GM18868 (cell line): ENCODE data around the gene TBC1D20.
"Not testable (repeated sequence)": the region's sequence is repeated elsewhere in the genome, so short reads cannot be mapped to it uniquely, and the experiment has no call there.

Source experiments
- ATAC-seq: cut with Tn5 transposase; IDR thresholded peaks from one replicate; pipeline ENCODE4 v1.9.1; 2021; ENCODE audit warnings: mild to moderate bottlenecking, moderate library complexity; ENCODE audit not compliant: unreplicated experiment

TBC1D20 gene, protein sequence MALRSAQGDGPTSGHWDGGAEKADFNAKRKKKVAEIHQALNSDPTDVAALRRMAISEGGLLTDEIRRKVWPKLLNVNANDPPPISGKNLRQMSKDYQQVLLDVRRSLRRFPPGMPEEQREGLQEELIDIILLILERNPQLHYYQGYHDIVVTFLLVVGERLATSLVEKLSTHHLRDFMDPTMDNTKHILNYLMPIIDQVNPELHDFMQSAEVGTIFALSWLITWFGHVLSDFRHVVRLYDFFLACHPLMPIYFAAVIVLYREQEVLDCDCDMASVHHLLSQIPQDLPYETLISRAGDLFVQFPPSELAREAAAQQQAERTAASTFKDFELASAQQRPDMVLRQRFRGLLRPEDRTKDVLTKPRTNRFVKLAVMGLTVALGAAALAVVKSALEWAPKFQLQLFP

DNA sequence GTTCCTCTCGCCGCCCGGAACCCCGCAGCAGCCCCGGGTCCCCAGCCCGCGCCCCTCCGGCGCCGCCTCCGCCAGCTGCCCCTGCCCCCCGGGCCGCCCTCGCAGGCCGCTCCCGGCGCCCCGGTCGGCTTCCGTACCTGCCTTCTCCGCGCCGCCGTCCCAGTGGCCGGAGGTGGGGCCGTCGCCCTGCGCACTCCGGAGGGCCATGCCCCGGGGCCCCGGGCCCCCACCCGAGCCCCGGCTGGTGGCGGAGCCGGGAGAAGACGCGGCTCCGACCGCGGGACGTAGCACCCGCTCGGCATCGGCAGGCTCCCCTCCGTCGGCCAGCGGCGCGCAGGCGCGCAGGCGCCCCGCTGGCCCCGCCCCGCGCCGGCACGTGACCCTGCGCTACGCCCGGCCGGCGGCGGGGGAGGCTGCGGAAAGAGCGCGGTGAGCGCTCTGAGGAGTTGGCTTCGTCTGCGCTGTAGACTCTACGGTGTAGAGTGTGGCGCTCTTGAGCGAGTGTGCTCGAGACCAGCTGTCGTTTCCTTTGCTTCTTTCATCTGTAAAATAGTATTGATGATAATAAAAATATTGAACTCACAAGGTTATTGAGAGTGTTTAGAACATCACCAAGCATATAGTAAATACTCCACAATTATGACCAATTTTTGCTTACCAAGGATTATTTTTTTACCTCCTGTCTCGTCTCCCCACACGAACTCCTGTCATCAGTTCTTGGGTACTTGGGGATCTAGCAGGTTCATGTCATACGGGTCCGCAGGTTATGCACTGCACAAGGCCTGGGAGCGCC, at the start of gene TBC1D20:
Gene TBC1D20, minus strand, starts transcription at position 335 of the 793 bp plus-strand sequence. Its CDS starts 128 bp downstream, at position 207.
- ATAC-seq: peak; percentile 95

DNA sequence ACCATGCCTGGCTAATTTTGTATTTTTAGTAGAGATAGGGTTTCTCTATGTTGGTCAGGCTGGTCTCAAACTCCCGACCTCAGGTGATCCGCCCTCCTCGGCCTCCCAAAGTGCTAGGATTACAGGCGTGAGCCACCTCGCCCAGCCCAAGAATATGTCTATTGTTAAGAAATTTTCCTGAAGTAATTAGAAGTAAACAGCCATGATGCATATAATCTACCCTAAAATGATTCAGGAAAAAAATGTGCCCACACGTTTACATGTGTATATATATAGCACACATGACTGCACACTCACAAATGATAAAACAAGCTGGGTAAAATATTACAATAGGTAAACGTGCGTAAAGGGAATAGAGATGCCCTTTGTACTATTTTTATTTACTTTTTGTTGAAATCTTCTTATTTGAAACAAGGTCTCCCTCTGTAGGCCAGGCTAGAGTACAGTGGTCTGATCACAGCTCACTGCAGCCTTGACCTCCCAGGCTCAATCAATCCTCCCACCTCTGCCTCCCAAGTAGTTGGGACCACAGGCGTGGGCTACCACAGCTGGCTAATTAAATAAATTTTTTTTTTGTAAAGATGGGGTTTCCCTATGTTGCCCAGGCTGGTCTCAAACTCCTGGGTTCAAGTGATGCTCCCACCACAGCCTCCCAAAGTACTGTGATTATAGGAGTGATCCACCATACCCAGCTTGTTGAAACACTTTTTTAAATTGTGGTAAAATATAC, 48.2 kb upstream of the TBC1D20 start:
- not testable (repeated sequence) for ATAC-seq

DNA sequence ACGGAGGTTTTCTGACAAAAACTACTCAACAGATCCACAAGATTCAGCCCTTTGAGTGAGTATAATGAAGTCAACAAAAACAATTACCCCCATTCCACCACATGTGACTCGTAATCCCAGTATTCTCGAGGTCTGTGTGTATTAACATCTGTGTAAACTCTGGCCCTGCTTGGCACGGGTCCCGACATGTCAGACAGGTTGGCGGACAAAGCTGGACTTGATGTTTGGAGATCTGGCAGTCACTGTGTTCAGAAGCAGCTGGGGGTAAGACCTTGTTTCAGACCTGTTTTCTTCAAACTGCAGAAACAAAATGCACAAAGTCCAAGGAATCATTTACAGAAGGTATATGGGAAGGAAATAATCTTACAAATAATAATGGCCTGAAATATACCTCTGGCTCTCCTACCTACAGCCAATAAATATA, 46.0 kb upstream of the TBC1D20 start:
- not testable (repeated sequence) for ATAC-seq

DNA sequence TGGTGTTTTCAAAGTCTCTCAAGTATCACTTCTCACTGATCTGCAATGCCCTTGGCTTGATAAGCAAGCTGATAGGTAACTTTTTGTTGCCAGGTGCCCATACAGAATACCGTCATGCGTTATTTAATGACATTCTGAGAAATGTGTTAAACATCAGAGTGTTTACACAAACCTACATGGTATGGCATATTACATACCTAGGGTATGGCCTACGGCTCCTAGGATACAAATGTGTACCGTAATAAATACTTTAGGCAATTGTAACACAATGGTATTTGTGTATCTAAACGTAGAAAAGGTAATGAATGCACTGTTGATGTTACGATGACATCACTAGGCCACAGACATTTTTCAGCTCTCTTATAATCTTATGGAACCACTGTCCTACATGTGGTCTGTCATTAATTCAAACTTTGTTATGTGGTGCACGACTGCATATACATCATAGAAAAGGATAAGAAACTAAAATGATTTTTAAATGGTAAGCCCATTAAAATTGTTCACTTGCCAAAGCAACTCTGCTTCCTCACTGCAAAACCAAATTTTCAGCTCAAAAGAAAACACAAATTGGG, 45.5 kb upstream of the TBC1D20 start:
- no peak for ATAC-seq

DNA sequence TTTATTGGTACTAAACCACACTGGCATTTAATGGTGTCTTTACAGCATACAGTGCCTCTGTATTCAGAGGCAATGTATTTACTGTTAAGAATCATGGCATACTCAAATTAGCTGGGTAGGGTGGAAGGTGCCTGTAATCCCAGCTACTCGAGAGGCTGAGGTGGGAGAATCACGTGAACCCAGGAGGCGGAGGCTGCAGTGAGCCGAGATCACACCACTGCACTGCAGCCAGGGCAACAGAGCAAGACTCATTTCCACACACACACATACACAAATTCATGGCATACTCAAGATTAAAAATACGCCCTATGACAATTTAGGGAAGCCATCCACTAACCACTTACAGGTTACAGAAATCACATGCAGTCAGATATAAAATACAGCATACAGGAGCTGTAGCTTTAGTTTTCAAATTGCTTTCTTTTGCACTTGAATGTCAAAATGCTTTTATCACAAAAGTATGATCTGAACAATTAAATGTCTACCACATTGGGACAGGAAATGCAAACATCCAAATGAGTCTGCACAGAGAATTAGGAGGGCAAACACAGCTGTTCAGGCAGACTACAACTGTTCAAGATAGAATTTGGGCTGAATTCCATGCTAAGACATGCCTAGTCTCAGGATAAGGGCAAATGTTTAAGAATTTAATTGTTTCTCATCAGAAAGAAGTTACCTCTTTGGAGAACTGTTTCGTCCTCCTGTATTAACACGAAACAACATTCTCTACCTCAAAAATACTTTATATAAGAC, 44.8 kb upstream of the TBC1D20 start:
- ATAC-seq: no peak

DNA sequence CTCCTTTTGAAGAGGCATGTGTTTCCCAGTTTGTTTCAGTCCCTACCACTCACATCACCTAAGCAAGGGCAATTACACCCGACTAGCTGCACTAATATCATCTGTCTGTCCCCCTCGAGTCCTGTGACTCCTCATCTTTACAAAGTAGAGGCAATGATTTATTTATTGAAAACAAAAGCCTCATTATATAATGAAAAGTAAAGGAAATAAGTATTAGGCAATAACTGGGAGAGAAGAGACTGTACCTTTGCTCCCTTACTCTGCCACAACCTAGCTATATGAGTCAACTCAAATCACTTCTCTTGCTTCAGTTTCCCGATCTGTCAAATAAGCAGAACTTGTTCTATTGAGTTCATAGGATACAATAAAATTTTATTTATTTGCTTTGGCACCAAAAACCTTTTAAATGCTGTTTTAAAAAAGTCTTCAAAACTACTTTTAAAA, 42.3 kb upstream of the TBC1D20 start:
- ATAC-seq: no peak

DNA sequence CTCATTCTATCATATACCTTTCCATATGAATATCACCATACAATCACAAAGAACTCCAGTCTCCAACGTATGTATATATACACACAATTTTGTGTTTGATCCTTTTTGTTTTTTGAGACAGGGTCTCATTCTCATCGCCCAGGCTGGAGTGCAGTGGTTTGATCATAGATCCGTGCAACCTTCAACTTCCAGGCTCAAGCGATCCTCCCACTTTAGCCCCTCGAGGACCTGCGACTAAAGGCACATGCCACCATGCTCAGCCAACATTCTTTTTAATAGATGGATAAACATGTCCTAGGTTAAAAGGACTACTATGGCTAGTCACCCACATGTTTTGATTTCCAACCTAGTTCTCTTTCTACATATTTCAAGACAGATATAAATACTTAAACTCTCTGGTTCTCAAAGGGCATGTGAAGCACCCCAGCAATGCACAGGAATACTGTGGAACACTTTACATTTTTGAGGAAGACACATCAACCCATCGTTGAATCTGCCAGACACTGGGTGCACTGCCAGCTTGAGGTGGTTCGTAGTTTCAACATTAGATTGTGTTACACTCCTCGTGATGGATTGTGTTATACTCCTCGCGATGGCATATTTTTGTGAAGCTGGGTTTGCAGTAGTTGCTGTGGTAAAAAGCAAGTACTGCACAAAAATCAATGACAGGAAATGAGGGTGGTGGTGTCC, 40.9 kb upstream of the TBC1D20 start:
- ATAC-seq: no peak

DNA sequence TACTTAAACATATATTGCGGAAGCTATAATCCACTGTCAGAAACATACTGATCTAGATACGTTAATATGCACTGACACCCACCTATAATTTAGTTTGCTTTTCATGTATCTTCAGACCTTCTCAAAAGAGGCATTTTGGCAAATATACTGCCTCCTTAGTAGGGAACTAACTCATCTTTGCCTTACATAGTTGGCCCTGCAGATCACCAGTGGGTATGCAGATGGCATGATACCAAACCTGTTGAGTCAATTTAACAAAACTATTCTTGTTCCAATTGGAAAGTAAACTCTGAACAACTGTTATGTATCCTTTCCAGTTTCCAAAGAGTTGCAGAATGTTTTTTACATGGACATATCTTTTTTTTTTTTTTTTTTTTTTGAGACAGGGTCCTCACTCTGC, 35.6 kb upstream of the TBC1D20 start:
- ATAC-seq: no peak

DNA sequence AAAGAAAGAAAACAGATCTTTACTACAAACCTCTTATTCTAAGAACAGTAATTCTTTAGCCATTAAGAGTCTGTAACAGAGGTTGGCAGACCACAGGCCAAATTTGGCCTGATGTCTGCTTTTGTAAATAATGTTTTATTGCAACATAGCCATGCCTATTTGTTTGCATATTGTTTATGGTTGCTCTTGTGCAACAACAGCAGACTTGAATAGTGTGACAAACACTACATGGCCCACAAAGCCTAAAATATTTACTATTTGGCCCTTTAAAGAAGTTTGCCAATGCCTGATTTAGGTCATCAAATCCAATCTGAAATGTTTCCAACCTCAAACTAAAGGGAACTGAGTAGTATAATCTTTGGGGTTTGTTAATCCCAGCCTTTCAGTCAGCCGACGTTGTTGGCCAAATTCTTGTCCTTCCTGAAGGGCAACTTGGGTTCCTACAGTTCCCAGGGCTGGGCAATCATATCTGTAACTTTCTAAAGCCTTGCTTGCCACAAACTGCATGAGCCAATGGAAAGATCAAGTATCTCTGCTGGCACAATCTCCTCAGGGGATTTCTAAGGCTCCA, 33.9 kb upstream of the TBC1D20 start:
- no peak for ATAC-seq

DNA sequence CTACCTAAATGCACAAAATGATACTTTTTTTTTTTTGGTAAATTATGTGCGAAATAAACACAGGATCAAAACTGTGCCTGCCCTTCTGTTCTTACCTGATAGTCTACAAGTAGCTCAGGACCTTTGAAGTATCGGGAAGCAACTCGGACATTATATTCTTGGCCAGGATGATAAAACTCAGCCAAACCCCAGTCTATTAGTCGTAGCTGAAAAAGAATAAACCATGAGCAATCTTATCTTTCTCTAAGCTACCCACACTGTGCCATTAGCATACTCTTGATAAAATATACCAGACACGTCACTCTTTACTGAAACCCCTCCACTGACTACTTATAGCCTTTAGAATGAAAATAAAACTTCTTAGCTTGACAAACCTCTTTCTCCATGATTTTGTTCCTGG, 29.8 kb upstream of the TBC1D20 start:
- no peak for ATAC-seq

DNA sequence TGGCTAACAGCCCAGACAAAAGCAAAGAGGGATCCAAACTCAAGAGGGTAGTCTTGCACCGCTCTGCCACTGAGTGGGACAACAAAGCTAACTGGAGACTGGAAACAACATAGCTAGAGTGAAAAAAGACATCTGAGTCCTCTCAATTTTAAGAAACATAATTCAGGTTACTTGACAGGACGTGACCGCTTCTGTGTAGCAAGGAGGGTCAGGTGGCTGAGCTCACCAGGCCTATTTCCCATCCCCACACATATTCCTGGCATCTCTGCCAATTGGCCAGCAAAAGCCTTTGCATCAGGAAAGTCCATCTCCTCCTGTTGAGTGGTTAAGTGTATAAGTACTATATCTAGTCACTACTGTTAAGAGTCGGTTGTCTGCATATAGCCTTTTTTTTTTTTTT, 25.3 kb upstream of the TBC1D20 start:
- ATAC-seq: no peak

DNA sequence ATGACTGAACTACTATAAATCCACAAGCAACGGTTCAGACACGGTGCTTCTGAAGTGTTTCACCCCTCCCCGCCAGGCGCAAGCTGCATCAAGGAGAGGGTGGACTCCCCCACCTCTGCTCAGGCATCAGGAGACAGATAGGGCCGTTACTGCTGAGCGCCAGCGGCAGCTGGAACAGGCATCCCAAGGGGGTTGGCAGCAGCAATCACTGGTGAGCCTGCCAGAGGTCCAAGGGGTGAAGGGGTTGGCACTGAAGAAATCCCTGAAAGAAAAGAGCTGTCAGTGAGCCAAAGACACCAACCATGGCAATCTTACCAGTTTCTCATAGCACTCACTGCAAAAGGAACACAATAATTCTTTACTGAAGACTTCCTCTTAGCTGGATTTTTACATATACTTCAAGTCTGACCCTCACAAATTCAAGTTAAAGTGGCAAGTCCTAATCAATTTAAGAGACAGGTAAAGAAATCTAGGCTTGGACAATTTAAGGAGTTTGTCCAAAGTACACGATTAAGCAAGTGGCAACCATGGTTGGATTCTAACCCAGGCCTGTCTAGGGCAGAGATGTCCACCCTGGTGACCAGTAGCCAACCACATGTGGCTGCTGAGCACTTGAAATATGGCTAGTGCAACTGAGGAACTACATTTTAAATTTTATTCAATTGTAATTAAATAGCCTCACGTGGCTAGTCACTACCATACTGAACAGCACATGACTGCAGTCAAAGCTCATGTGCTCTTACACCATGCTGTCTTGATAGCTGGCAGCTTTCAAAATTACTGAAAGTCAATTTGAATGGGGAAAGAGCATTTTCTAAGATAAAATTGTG, 21.7 kb upstream of the TBC1D20 start:
- ATAC-seq: no peak

DNA sequence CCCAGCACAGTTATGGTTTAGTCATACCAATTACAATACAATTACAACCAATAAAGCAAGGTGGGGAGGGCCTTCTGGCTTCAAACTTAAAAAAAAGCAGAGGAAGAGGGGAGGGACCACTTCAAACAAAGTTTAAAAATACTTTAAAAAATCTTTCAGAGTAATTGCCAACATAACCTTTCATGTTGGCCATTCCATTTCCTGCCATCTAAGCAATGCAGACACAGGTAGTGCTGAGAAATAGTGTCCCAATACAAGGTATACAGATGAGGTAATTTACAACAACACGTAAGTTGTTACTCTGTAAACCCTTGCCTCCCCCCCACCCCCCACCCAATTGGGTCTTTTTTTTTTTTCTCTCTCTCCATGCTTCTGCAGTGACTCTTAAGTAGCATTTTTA, 18.8 kb upstream of the TBC1D20 start:
- no peak for ATAC-seq

DNA sequence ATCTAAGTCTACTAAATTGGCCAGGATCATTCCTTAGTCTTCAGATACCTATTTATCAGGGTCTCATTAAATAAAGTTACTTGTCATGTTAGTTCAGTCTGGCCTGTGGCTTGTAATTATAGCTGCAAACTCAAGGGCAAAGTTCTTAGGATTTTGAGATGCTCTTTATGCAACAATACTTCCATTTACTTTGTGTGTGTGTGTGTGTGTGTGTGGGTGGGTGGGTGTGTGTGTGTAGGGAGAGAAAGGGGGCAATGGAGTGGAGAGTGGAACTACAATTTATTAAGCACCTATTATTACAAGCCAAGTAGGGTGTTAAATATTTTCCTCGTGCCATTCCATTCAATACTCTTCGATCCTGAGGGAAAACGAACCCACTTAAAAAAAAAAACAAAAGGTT, 17.7 kb upstream of the TBC1D20 start:
- ATAC-seq: no peak

DNA sequence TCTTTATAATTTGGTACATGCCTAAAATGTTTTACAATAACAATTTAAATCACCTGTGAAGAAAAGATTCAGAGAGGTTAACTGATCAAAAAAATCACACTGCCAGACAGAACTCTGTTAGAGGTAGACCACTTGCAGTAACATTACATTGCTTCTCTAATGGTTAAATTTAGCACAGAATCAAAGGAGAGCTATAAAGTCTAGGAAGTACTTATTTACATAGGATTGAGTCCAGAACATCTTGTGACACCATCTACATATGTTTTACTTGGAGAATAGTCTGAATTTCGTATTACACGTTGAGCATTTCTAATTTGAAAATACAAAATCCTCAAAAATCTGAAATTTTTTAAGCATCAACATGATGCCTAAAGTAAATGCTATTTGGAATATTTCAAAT, 17.2 kb upstream of the TBC1D20 start:
- no peak for ATAC-seq

DNA sequence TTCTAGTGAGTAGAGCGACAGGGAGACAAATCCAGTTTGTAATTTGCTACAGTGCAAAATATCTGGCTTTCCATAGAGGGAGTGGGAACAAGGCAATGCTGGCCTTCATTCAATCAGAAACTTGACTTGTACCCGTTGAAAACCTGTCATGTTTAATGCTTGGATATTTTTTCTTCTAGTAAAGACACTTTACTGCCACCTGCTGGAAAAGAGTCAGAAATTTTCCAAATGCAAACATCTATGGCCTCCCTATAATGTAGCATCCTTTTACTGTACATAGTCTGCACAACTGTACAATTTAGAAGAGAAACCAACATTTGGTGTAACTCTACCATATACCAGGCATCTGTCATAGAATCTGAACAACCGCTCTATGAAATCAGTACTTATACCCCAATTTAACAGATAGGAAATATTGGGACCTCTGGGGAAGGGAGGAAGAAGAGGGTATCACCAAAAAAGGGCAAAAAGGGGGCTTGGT, 16.7 kb upstream of the TBC1D20 start:
- no peak for ATAC-seq

DNA sequence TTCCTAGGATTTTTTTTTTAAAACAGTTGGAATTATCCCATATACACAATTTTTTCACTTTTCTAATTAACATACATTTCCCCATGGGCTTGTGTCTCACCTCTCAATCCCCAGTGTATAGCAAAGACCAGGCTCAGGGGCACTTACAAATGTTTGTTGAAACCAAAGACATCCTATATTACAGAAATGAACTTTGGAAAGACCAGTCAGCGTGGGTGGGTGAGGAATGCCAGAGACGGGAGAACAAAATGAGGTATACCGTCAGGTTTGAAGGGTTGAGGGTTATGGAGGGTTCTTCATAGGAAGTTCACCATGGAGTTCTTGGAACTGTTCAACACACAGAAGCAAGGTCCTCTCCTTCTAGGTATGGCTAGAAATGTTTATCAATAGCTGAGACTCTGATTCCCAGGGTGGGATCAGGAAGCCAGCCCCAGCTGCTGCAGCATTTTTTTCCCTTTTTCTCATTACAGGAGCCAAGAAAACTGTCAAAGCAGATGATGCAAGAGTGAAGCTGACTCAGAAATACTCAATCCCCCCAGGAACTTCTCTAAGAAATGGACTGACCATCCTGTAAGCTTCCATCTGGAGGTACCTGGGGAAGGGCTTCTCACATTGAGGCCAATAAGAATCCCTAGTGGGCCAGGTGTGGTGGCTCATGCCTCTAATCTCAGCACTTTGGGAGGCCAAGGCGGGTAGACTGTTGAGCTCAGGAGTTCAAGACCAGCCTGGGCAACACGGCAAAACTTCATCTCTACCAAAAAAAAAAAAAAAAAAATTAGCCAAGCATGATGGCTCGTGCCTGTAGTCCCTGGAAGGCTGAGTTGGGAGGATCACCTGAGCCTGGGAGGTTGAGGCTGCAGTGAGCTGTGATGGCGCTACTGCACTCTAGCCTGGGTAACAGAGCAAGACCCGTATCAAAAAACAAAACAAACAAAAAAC, 15.9 kb upstream of the TBC1D20 start:
- ATAC-seq: no peak
